GM19025 (cell line): ENCODE measurements around the gene TUBB6.

Experiments used
- ATAC-seq: cut with Tn5 transposase; IDR thresholded peaks from one replicate; pipeline ENCODE4 v1.9.1; 2021; ENCODE audit warnings: mild to moderate bottlenecking, low read depth, moderate library complexity; ENCODE audit not compliant: unreplicated experiment

The TUBB6 gene

GRCh38 chr18:12307701-12308385, at the start of gene TUBB6:
TUBB6 (plus strand) TSS chr18:12308241; CDS start chr18:12308293, 52 bp downstream.
- ATAC-seq: peak; percentile 52

GRCh38 chr18:12258719-12259705, 49.0 kb upstream of the TUBB6 start:
- no peak for ATAC-seq

GRCh38 chr18:12262748-12263147, 45.3 kb upstream of the TUBB6 start:
- no peak for ATAC-seq

GRCh38 chr18:12264864-12265263, 43.2 kb upstream of the TUBB6 start:
- ATAC-seq: no peak

- ATAC-seq: no peak
These were observed 36.4 kb upstream of the TUBB6 start for GRCh38 chr18:12271376-12272235.

GRCh38 chr18:12274793-12275192, 33.2 kb upstream of the TUBB6 start:
- ATAC-seq: no peak

GRCh38 chr18:12276736-12277554, 31.1 kb upstream of the TUBB6 start:
- no peak for ATAC-seq

GRCh38 chr18:12278215-12278671, 29.8 kb upstream of the TUBB6 start:
- ATAC-seq: no peak

GRCh38 chr18:12278741-12279682, 29.0 kb upstream of the TUBB6 start:
- no peak for ATAC-seq

GRCh38 chr18:12279781-12280531, 28.1 kb upstream of the TUBB6 start:
- ATAC-seq: no peak

GRCh38 chr18:12281861-12282260, 26.2 kb upstream of the TUBB6 start:
- no peak for ATAC-seq

GRCh38 chr18:12282442-12283039, 25.5 kb upstream of the TUBB6 start:
- no peak for ATAC-seq

GRCh38 chr18:12283256-12283655, 24.8 kb upstream of the TUBB6 start:
- ATAC-seq: no peak

- no peak for ATAC-seq
These were observed 24.4 kb upstream of the TUBB6 start for GRCh38 chr18:12283666-12284065.

GRCh38 chr18:12287131-12287681, 20.8 kb upstream of the TUBB6 start:
- no peak for ATAC-seq

GRCh38 chr18:12287684-12288402, 20.2 kb upstream of the TUBB6 start:
- no peak for ATAC-seq

GRCh38 chr18:12288403-12288755, 19.7 kb upstream of the TUBB6 start:
- ATAC-seq: no peak
